Hematopoietic multipotent progenitor cell (in vitro differentiated cells): ENCODE data around the gene AARS1. TPM values are rescaled to one million over a fixed set of nuclear protein-coding genes. Genes with fewer than 3 reads are reported as not detected.
A peak's percentile ranks its signal among the peaks of the same experiment; 100 is the strongest.
"Not testable (repeated sequence)": the region's sequence is repeated elsewhere in the genome, so short reads cannot be mapped to it uniquely, and the experiment has no call there.

ENCODE experiments used
- DNase-seq, 3 donors: peaks; one replicate each; pipeline ENCODE4 v3.0.0-alpha.2; 2011 to 2015; ENCODE audit warnings: low read depth in 2 of 3, low spot score in 2 of 3
- total RNA-seq: library from RNA; depleted of rRNA; stranded (reverse); fragments of >200 nt; gene quantifications from one replicate; pipeline ENCODE4 v1.2.3, GENCODE V29; 2012

AARS1 gene
- total RNA-seq, result 39.3 TPM

- peak; percentile 89 to 100 (median 100) for DNase-seq
Measured at GRCh38 chr16:70289229-70290094, at the start of gene AARS1. Gene AARS1, minus strand, starts transcription at chr16:70289506. Its CDS starts 6,743 bp downstream, at chr16:70282763.

- DNase-seq, result no peak
Measured at GRCh38 chr16:70337814-70338213, 48.5 kb upstream of the AARS1 start.

DNA sequence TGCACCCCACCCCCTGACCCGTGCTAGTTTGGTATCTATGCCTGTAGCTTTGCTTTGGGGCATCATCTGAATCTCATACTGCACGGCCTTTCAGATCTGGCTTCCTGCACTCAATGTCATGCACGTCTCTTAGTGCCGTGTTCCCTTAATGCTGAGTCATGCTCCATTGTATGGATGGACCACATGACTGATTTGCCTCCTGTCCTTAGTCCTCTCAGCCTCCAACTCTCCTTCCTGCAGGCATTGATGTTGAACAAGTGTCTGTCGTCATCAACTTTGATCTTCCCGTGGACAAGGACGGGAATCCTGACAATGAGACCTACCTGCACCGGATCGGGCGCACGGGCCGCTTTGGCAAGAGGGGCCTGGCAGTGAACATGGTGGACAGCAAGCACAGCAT lies 43.4 kb upstream of the AARS1 start:
- DNase-seq, result not testable (repeated sequence)

GRCh38 chr16:70331588-70332358 lies 42.5 kb upstream of the AARS1 start:
- DNase-seq, result peak in 1 of 3 donors; percentile 10

- DNase-seq, result no peak
Measured at GRCh38 chr16:70331091-70331490, 41.8 kb upstream of the AARS1 start.

DNA sequence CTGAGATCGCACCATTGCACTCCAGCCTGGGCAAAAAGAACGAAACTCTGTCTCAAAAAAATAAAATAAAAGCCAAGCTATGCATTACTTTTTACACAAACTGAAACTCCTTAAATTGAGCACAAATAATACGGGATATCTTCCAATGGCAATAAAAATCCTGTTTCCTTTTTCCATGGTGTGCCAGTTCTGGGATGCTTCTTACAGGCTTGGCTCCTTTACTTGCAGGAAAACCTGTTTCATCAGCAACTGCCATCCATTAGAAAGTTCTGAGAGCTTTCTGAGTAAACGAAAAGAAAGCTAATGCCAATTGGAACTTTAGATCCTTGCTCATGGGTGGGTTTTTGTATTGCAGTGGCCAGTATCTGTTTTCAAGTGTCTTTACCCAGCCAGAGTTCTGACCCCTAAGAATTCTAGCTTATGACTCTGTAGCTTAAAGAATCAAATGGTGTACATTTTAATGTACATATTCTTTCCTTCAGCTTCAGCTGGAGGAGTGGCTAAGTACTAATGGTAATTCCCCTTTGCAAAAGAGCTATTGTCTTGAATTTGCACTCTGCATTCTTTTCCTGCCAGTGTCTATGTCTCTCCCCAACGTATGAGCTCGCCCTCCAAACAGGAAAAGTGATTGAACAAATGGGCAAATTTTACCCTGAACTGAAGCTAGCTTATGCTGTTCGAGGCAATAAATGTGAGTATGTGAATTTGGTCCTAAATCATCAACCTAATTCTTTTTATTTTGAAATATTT lies 35.9 kb upstream of the AARS1 start:
- DNase-seq, result no peak

- no peak for DNase-seq
Measured at GRCh38 chr16:70320121-70320520, 30.8 kb upstream of the AARS1 start.

DNA sequence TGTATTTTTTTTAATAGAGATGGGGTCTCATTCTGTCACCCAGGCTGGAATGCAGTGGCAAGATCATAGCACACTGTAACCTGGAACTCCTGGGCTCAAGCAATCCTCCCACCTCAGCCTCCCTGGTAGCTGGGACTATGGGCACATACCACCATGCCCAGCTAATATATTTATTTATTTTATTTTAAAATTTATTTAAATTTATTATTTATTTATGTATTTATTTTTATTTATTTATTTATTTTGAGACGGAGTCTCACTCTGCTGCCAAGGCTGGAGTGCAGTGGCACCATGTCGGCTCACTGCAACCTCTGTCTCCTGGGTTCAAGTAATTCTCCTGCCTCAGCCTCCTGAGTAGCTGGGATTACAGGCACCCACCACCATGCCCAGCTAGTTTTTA lies 18.4 kb upstream of the AARS1 start:
- not testable (repeated sequence) for DNase-seq

- DNase-seq, result no peak
Measured at GRCh38 chr16:70306880-70307279, 17.6 kb upstream of the AARS1 start.

DNA sequence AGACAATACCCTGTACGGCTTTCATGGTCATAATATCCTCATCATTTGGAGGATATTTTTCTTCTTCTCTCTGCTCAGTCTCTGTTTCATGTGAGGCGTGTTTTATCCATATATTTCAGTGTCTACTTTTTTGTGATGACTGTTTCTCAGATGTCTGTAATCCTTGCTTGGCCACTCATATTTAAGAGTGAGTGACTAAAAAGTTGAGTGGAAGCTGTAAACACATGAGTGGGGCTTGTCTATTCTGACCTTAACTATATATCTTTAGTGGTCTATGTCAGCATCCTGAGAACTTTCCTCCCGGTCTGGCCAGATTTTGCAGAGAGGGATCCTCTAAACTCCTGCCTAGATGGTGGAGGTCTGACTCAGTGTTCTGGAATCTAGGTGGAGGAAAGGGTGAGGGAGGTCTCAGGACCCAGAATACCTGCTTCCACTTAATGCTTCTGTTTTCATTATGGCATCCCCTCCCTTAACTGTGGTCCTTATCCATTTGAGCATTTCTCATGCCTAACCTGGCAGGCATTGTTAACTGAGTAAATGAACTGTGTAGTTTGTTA lies 15.7 kb upstream of the AARS1 start:
- no peak for DNase-seq

GRCh38 chr16:70302745-70303144 lies 13.4 kb upstream of the AARS1 start:
- DNase-seq, result no peak

DNA sequence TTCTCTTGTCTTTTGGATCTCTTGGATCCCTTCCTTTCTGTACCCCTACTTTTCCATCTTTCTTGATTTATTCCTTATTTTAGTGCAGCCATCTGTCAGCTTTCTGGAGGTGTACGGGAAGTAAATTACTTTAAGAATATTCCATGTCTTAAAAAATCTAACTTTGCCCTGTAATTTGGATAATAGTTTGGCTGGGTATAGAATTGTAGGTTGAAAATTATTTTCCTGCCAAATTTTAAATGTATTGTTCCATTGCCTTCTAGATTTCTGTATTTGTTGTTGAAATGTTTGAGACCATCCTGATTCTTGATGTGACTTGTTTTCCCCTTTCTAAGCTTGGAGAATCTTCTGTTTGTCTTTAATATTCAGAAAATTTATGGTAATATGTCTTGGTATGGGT lies 11.8 kb upstream of the AARS1 start:
- DNase-seq, result no peak

GRCh38 chr16:70298988-70299938 lies 10.0 kb upstream of the AARS1 start, which contains the start of gene DDX19B:
Gene DDX19B, plus strand, starts transcription at chr16:70299186. Its CDS starts 112 bp downstream, at chr16:70299298.
- peak; percentile 32 to 79 (median 76) for DNase-seq

- no peak for DNase-seq
Measured at GRCh38 chr16:70295634-70296033, 6.3 kb upstream of the AARS1 start.

DNA sequence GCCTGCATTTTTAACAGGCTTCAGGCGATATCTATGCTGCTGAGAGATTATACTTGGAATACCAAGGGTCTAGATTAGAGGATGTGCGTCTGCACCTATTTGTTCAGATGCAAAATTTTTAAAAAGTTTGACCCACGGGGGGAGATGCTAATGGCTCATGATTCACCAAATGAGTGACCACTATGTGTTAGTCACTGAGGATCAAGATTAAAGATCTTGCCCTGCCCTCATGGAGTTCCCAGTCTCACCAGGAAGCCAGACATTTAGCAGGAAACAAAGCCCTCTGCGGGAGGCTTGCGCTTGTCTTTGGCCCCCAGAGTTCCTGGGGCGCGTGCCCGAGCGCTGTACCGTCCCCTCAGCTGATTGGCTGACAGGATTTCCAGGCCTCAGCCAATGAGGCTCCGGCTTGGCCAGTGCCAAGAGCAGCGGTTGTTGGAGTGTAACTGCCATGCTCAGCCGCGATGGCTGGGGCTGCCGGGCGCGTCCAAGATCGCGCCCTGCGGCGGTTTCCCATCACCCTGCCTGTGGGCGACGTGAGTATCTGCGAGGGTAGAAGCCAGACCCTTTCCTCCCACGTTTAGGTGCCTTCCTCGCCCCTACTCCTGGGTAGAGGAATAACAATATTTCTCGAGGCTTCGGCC lies 5.2 kb upstream of the AARS1 start:
- DNase-seq, result no peak

GRCh38 chr16:70292148-70292547 lies 2.8 kb upstream of the AARS1 start:
- not testable (repeated sequence) for DNase-seq

GRCh38 chr16:70290949-70291519 lies 1.7 kb upstream of the AARS1 start:
- no peak for DNase-seq

DNA sequence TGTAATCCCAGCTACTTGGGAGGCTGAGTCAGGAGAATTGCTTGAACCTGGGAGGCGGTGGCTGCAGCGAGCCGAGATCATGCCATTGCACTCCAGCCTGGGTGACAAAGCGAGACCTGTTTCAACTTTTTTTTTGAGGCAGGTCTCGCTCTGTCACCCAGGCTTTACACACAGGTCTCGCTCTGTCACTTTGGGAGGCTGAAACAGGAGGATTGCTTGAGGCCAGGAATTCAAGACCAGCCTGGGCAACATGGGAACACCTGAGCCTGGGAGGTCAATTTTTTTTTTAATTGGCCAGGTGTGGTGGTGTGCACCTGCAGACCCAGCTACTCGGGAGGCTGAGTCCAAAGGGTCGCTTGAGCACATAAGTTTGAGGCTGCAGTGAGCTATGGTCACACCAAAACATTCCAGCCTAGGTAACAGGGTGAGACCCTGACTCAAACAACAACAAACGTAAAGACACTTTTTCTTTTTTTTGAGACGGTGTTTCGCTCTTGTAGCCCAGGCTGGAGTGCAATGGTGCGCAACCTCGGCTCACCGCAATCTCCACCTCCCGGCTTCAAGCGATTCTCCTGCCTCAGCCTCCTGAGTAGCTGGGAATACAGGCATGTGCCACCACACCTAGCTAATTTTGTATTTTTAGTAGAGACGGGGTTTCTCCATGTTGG lies 1.9 kb downstream of the AARS1 start:
- DNase-seq, result not testable (repeated sequence)
